ENCODE measurements around the gene SASH1. TPM values are rescaled to one million over a fixed set of nuclear protein-coding genes. Genes with fewer than 3 reads are reported as not detected.

The SASH1 gene
- total RNA-seq, 1 experiment from 2014 or later = 9.8 TPM

- Histone ChIP-seq H3K79me2 (ENCODE audit: low read length) (no peaks in the 10 kb centered on the region), H3K9me2 (replicated peaks; ENCODE audit: low read length) (no peaks in the 10 kb centered on the region), H3K27ac (ENCODE audit: low read length) (peak overlapping the region; percentile 17), H2AFZ (ENCODE audit: low read length) (no peak overlapping the region), H3K27me3 (ENCODE audit: low read length) (no peaks in the 10 kb centered on the region), H3K9ac (ENCODE audit: low read length) (no peak overlapping the region), H3K4me1 (ENCODE audit: insufficient read depth, low read length) (peaks cover 25% of the 10 kb centered on the region), H3K4me3 (ENCODE audit: low read length) (no peak overlapping the region), H4K20me1 (ENCODE audit: low read length) (no peaks in the 10 kb centered on the region), H3K9me3 (ENCODE audit: low read length) (no peaks in the 10 kb centered on the region), H3F3A (ENCODE audit: low read length, unreplicated experiment) (peaks cover 4% of the 10 kb centered on the region), H3K36me3 (ENCODE audit: low read depth, low read length) (no peaks in the 10 kb centered on the region), H3K4me2 (ENCODE audit: low read length) (no peak overlapping the region)
- CTCF ChIA-PET = no interaction called here
- no TSS peak for BruUV-seq (replicated peaks)
- intact Hi-C loops (cut with micrococcal nuclease) = no loop called here
- ATAC-seq (no peak), DNase-seq (no peak)
- TF ChIP-seq EZH2phosphoT487 (IDR thresholded peaks at IDR 0.05; ENCODE audit: borderline replicate concordance, low read length) = no peak
- TF ChIP-seq EZH2 (IDR thresholded peaks at IDR 0.05; ENCODE audit: low read length, unreplicated experiment) = no peak
- no peak for TF ChIP-seq CTCF (conservative IDR thresholded peaks at IDR 0.05; ENCODE audit: low read depth, low read length)
- POLR2A ChIA-PET (ENCODE audit: unreplicated experiment) = no interaction called here
These were observed 180.9 kb downstream of the SASH1 start for GRCh38 chr6:148523551-148523950.

DNA sequence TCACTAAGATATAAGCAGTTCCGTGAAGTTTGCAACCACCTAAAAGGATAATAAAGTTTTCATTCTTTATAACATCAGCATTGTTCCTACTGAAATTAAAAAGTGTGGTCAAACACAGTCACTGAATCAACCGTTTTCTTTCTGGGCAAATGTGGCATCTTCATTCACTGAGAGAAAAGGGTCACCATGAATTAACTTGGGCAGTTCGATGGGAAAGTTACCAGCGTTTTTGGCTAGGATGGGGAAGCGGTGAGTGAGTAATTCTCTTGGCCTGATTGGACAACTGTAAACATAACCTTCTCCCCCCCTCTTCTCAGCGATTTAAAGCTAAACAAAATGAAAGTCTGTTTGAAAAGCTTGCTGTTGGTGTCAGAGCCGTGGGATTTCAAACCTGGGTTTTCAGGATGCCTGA lies 181.8 kb downstream of the SASH1 start:
- BruUV-seq (replicated peaks) = no TSS peak
- Histone ChIP-seq H3K4me1 (ENCODE audit: insufficient read depth, low read length) (peaks cover 25% of the 10 kb centered on the region), H3K4me2 (ENCODE audit: low read length) (peak overlapping the region; percentile 93), H3K4me3 (ENCODE audit: low read length) (peak overlapping the region; percentile 69), H3K27me3 (ENCODE audit: low read length) (no peaks in the 10 kb centered on the region), H3K27ac (ENCODE audit: low read length) (peak overlapping the region; percentile 98), H3K79me2 (ENCODE audit: low read length) (no peaks in the 10 kb centered on the region), H3K36me3 (ENCODE audit: low read depth, low read length) (no peaks in the 10 kb centered on the region), H3K9me3 (ENCODE audit: low read length) (no peaks in the 10 kb centered on the region), H3F3A (ENCODE audit: low read length, unreplicated experiment) (peaks cover 4% of the 10 kb centered on the region), H4K20me1 (ENCODE audit: low read length) (no peaks in the 10 kb centered on the region), H3K9me2 (replicated peaks; ENCODE audit: low read length) (no peaks in the 10 kb centered on the region), H3K9ac (ENCODE audit: low read length) (peak overlapping the region; percentile 87), H2AFZ (ENCODE audit: low read length) (peak overlapping the region; percentile 68)
- intact Hi-C loops (cut with micrococcal nuclease) = loop anchor here (2.0 kb wide), 1 partner anchor 24 kb away; no protein-coding TSS in a partner anchor
- ATAC-seq (peak; percentile 68), DNase-seq (peak; percentile 56)
- POLR2A ChIA-PET (ENCODE audit: unreplicated experiment) = interaction anchor here (0.6 kb wide), 1 partner anchor 24 kb away, joined by 4 read pairs; no protein-coding TSS in a partner anchor
- no peak for TF ChIP-seq EZH2phosphoT487 (IDR thresholded peaks at IDR 0.05; ENCODE audit: borderline replicate concordance, low read length)
- TF ChIP-seq EZH2 (IDR thresholded peaks at IDR 0.05; ENCODE audit: low read length, unreplicated experiment) = no peak
- CTCF ChIA-PET = interaction anchor here (0.6 kb wide), 2 partner anchors 344 to 1004 kb away, joined by 3 to 6 read pairs; no protein-coding TSS in a partner anchor

DNA sequence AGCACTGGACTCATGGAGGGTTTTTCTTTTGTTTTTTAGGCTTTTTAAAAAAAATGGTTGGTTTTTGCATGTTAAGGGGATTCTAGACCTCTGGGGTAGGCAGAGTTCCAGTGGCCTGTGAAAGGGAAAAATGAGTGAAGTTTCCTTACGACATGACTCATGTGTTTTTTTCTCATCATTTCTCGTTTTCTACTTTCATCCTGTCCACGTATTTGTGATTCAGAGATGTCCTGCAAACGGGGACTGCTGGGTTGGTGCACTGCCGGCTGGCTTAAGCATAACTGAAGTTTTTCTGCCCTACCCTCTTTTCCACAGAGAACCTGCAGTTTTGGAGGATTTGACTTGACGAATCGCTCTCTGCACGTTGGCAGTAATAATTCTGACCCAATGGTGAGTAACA lies 182.3 kb downstream of the SASH1 start:
- Histone ChIP-seq H3K9ac (ENCODE audit: low read length) (peak overlapping the region; percentile 87), H4K20me1 (ENCODE audit: low read length) (no peaks in the 10 kb centered on the region), H3K4me3 (ENCODE audit: low read length) (peak overlapping the region; percentile 69), H3K36me3 (ENCODE audit: low read depth, low read length) (no peaks in the 10 kb centered on the region), H3K9me2 (replicated peaks; ENCODE audit: low read length) (no peaks in the 10 kb centered on the region), H3F3A (ENCODE audit: low read length, unreplicated experiment) (peaks cover 4% of the 10 kb centered on the region), H3K4me1 (ENCODE audit: insufficient read depth, low read length) (peaks cover 25% of the 10 kb centered on the region), H3K27me3 (ENCODE audit: low read length) (no peaks in the 10 kb centered on the region), H3K27ac (ENCODE audit: low read length) (peak overlapping the region; percentile 98), H2AFZ (ENCODE audit: low read length) (peak overlapping the region; percentile 68), H3K79me2 (ENCODE audit: low read length) (no peaks in the 10 kb centered on the region), H3K4me2 (ENCODE audit: low read length) (peak overlapping the region; percentile 93), H3K9me3 (ENCODE audit: low read length) (no peaks in the 10 kb centered on the region)
- TF ChIP-seq EZH2 (IDR thresholded peaks at IDR 0.05; ENCODE audit: low read length, unreplicated experiment) (no peak), CTCF (conservative IDR thresholded peaks at IDR 0.05; ENCODE audit: low read depth, low read length) (no peak), EZH2phosphoT487 (IDR thresholded peaks at IDR 0.05; ENCODE audit: borderline replicate concordance, low read length) (no peak)
- POLR2A ChIA-PET (ENCODE audit: unreplicated experiment) = no interaction called here
- DNase-seq (peak; percentile 68), ATAC-seq (peak; percentile 84)
- intact Hi-C loops (cut with micrococcal nuclease) = loop anchor here (2.0 kb wide), 1 partner anchor 24 kb away; no protein-coding TSS in a partner anchor
- BruUV-seq (replicated peaks) = no TSS peak
- CTCF ChIA-PET = interaction anchor here (0.6 kb wide), 2 partner anchors 345 to 1003 kb away, joined by 3 to 6 read pairs; no protein-coding TSS in a partner anchor

Data from PC-3 (cell line).